Coronary artery (tissue), 2 donors: ENCODE measurements around the gene KCND3.
A peak's percentile ranks its signal among the peaks of the same experiment; 100 is the strongest.
"Not testable (repeated sequence)": the region's sequence is repeated elsewhere in the genome, so short reads cannot be mapped to it uniquely, and the experiment has no call there.

ENCODE experiments used
- DNase-seq: peaks from one replicate; pipeline ENCODE4 v3.0.0-alpha.2; 2017; ENCODE audit warnings: low spot score
- H3K27ac ChIP-seq, 2 donors: fragments of 200-600 bp; sonication (generic); one replicate each; pipeline ENCODE4 v1.5.1; 2016 to 2019
- H3K4me3 ChIP-seq: fragments of 200-600 bp; sonication (generic); 2 replicates; pipeline ENCODE4 v1.5.1; 2016; ENCODE audit warnings: mild to moderate bottlenecking, moderate library complexity
- CTCF ChIP-seq: fragments of 200-600 bp; sonication (generic); IDR thresholded peaks from one replicate; pipeline ENCODE4 v1.5.1; 2019; ENCODE audit warnings: antibody characterized with exemption

Gene KCND3

GRCh38 chr1:111746614-111746999 lies 242.9 kb downstream of the KCND3 start:
- H3K27ac ChIP-seq = no peak overlapping the region
- DNase-seq = no peak

GRCh38 chr1:111745675-111746613 lies 243.5 kb downstream of the KCND3 start:
- H3K27ac ChIP-seq = no peak overlapping the region
- no peak for TF ChIP-seq CTCF
- DNase-seq = no peak

More at GRCh38 chr1:111746614-111746999, 242.9 kb downstream of the KCND3 start:
- no peak for TF ChIP-seq CTCF
- no peak overlapping the region for H3K4me3 ChIP-seq

GRCh38 chr1:111743679-111744101 lies 245.8 kb downstream of the KCND3 start:
- Histone ChIP-seq H3K27ac (no peak overlapping the region), H3K4me3 (no peak overlapping the region)
- no peak for TF ChIP-seq CTCF
- DNase-seq = no peak

More at GRCh38 chr1:111745675-111746613, 243.5 kb downstream of the KCND3 start:
- H3K4me3 ChIP-seq = no peak overlapping the region

GRCh38 chr1:111742938-111743549 lies 246.4 kb downstream of the KCND3 start:
- Histone ChIP-seq H3K4me3 (no peak overlapping the region), H3K27ac (no peak overlapping the region)
- peak; percentile 43 for DNase-seq
- no peak for TF ChIP-seq CTCF

GRCh38 chr1:111742292-111742691 lies 247.2 kb downstream of the KCND3 start:
- not testable (repeated sequence) for H3K27ac ChIP-seq, H3K4me3 ChIP-seq
- peak; percentile 60 for DNase-seq

GRCh38 chr1:111739925-111740765 lies 249.3 kb downstream of the KCND3 start:
- peak; percentile 85 for DNase-seq
- TF ChIP-seq CTCF = no peak
- H3K4me3 ChIP-seq = peak overlapping the region; percentile 79

More at GRCh38 chr1:111739925-111740765, 249.3 kb downstream of the KCND3 start:
- peak overlapping the region; percentile 93 to 95 for H3K27ac ChIP-seq
